Measurements from ENCODE around the gene FNIP2. TPM values are rescaled to one million over a fixed set of nuclear protein-coding genes. Genes with fewer than 3 reads are reported as not detected.

FNIP2 gene
- total RNA-seq, 1 experiment from 2014 or later, result 35.3 TPM

GRCh38 chr4:158941895-158942294, 173.1 kb downstream of the FNIP2 start:
- no peaks in the 10 kb centered on the region for H3K36me3 Mint-ChIP-seq (ENCODE audit: insufficient read depth, unreplicated experiment)
- TF ChIP-seq CTCF (IDR thresholded peaks at IDR 0.05; ENCODE audit: unreplicated experiment), result no peak
- H3K4me3 Mint-ChIP-seq (ENCODE audit: low read depth, unreplicated experiment), result no peak overlapping the region
- CTCF ChIA-PET, result no interaction called here
- no peaks in the 10 kb centered on the region for H3K9me3 Mint-ChIP-seq (ENCODE audit: low read depth, unreplicated experiment)
- no peaks in the 10 kb centered on the region for H3K4me1 Mint-ChIP-seq (ENCODE audit: low read depth, unreplicated experiment)
- intact Hi-C loops (cut with micrococcal nuclease; ENCODE audit: unreplicated experiment), result no loop called here
- no peaks in the 10 kb centered on the region for H3K27me3 Mint-ChIP-seq (ENCODE audit: unreplicated experiment)
- DNase-seq, result no peak
- no TSS peak for BruUV-seq (replicated peaks)
- H3K27ac Mint-ChIP-seq (ENCODE audit: unreplicated experiment), result no peak overlapping the region

- Mint-ChIP-seq H3K36me3 (ENCODE audit: insufficient read depth, unreplicated experiment) (no peaks in the 10 kb centered on the region), H3K4me3 (ENCODE audit: low read depth, unreplicated experiment) (no peak overlapping the region), H3K27me3 (ENCODE audit: unreplicated experiment) (no peaks in the 10 kb centered on the region), H3K27ac (ENCODE audit: unreplicated experiment) (no peak overlapping the region), H3K9me3 (ENCODE audit: low read depth, unreplicated experiment) (no peaks in the 10 kb centered on the region), H3K4me1 (ENCODE audit: low read depth, unreplicated experiment) (peaks cover 8% of the 10 kb centered on the region)
- DNase-seq, result no peak
- BruUV-seq (replicated peaks), result no TSS peak
- intact Hi-C loops (cut with micrococcal nuclease; ENCODE audit: unreplicated experiment), result no loop called here
- no peak for TF ChIP-seq CTCF (IDR thresholded peaks at IDR 0.05; ENCODE audit: unreplicated experiment)
- CTCF ChIA-PET, result interaction anchor here (0.5 kb wide), 1 partner anchor 52 kb away, joined by 5 read pairs; no protein-coding TSS in a partner anchor
Observed at GRCh38 chr4:158945529-158946108, 176.8 kb downstream of the FNIP2 start.

- Mint-ChIP-seq H3K4me1 (ENCODE audit: low read depth, unreplicated experiment) (peaks cover 8% of the 10 kb centered on the region), H3K9me3 (ENCODE audit: low read depth, unreplicated experiment) (peaks cover 2% of the 10 kb centered on the region), H3K36me3 (ENCODE audit: insufficient read depth, unreplicated experiment) (no peaks in the 10 kb centered on the region), H3K27me3 (ENCODE audit: unreplicated experiment) (no peaks in the 10 kb centered on the region), H3K27ac (ENCODE audit: unreplicated experiment) (no peak overlapping the region), H3K4me3 (ENCODE audit: low read depth, unreplicated experiment) (no peak overlapping the region)
- DNase-seq, result no peak
- no peak for TF ChIP-seq CTCF (IDR thresholded peaks at IDR 0.05; ENCODE audit: unreplicated experiment)
- CTCF ChIA-PET, result no interaction called here
- intact Hi-C loops (cut with micrococcal nuclease; ENCODE audit: unreplicated experiment), result no loop called here
- no TSS peak for BruUV-seq (replicated peaks)
Observed at GRCh38 chr4:158946825-158947224, 178.0 kb downstream of the FNIP2 start.

GRCh38 chr4:158948071-158948470, 179.2 kb downstream of the FNIP2 start:
- DNase-seq, result no peak
- H3K9me3 Mint-ChIP-seq (ENCODE audit: low read depth, unreplicated experiment), result peaks cover 2% of the 10 kb centered on the region
- intact Hi-C loops (cut with micrococcal nuclease; ENCODE audit: unreplicated experiment), result no loop called here
- H3K4me1 Mint-ChIP-seq (ENCODE audit: low read depth, unreplicated experiment), result peaks cover 8% of the 10 kb centered on the region
- H3K4me3 Mint-ChIP-seq (ENCODE audit: low read depth, unreplicated experiment), result no peak overlapping the region
- CTCF ChIA-PET, result no interaction called here
- no TSS peak for BruUV-seq (replicated peaks)
- no peaks in the 10 kb centered on the region for H3K36me3 Mint-ChIP-seq (ENCODE audit: insufficient read depth, unreplicated experiment)
- no peak for TF ChIP-seq CTCF (IDR thresholded peaks at IDR 0.05; ENCODE audit: unreplicated experiment)
- H3K27ac Mint-ChIP-seq (ENCODE audit: unreplicated experiment), result no peak overlapping the region
- no peaks in the 10 kb centered on the region for H3K27me3 Mint-ChIP-seq (ENCODE audit: unreplicated experiment)

Measured in Calu3 (cell line).